HepG2 (cell line): ENCODE results near the gene MRM2. TPM values are rescaled to one million over a fixed set of nuclear protein-coding genes. Genes with fewer than 3 reads are reported as not detected.
A peak's percentile ranks its signal among the peaks of the same experiment; 100 is the strongest.

Experiments used
- FOXP1 ChIP-seq, 2 experiments: fragments of 450-650 bp in 1 of 2; IDR thresholded peaks; 2 replicates each; pipeline ENCODE4 v1.6.1; 2017 to 2018; ENCODE audit warnings: antibody characterized with exemption in 1 of 2
- HMG20A ChIP-seq: IDR thresholded peaks from 2 replicates; pipeline ENCODE4 v1.6.1; 2016; ENCODE audit warnings: borderline replicate concordance
- IKZF1 ChIP-seq: fragments of 450-650 bp; IDR thresholded peaks from 2 replicates; pipeline ENCODE4 v1.7.1; 2016
- MEIS2 ChIP-seq: sonication (generic); formaldehyde crosslinking; IDR thresholded peaks from 2 replicates; pipeline ENCODE4 v1.9.0; 2021; ENCODE audit warnings: mild to moderate bottlenecking, missing genetic modification reagents
- PHF20 ChIP-seq: sonication (generic); formaldehyde crosslinking; IDR thresholded peaks from 2 replicates; pipeline ENCODE4 v1.5.0; 2020; ENCODE audit warnings: mild to moderate bottlenecking, missing genetic modification reagents
- SIN3A ChIP-seq: IDR thresholded peaks from 2 replicates; pipeline ENCODE4 v1.6.1; 2011; ENCODE audit warnings: low read depth, mild to moderate bottlenecking, control low read depth, low read length, borderline replicate concordance
- SRY ChIP-seq: sonication (generic); formaldehyde crosslinking; IDR thresholded peaks from 2 replicates; pipeline ENCODE4 v1.8.0; 2022; ENCODE audit warnings: mild to moderate bottlenecking, missing genetic modification reagents
- ZBTB3 ChIP-seq: sonication (generic); formaldehyde crosslinking; IDR thresholded peaks from 2 replicates; pipeline ENCODE4 v1.4.0; 2020; ENCODE audit warnings: low read depth, mild to moderate bottlenecking, moderate library complexity, missing genetic modification reagents, borderline replicate concordance
- ZMYM4 ChIP-seq: sonication (generic); formaldehyde crosslinking; IDR thresholded peaks from 2 replicates; pipeline ENCODE4 v1.8.1; 2023; ENCODE audit warnings: mild to moderate bottlenecking, missing genetic modification reagents
- ZNF558 ChIP-seq: sonication (generic); formaldehyde crosslinking; IDR thresholded peaks from 2 replicates; pipeline ENCODE4 v1.9.0; 2022; ENCODE audit warnings: mild to moderate bottlenecking, missing genetic modification reagents, borderline replicate concordance
- polyA plus RNA-seq, 8 experiments: library from polyadenylated mRNA; depleted of rRNA in 3 of 8; stranded (reverse) in 7 of 8; unstranded in 1 of 8; fragments of >200 nt; fragmentation: Illumina TruSeq in 4 of 8; extraction: Trizol in 4 of 8; gene quantifications; 2 replicates each; pipeline versions ENCODE4 v1.2.1 to v1.2.3, GENCODE V29; 2011 to 2016; ENCODE audit warnings: low read depth in 4 of 8, missing spikeins in 1 of 8, mixed read lengths in 1 of 8; ENCODE audit not compliant: insufficient read depth in 1 of 8
- total RNA-seq, 5 experiments: library from RNA; depleted of rRNA; stranded (reverse); fragments of >200 nt; fragmentation: Illumina TruSeq; extraction: Trizol; gene quantifications; 2 replicates each; pipeline ENCODE4 v1.2.3, GENCODE V29; 2016; ENCODE audit warnings: low read depth in 1 of 5
- TF ChIP-seq, protein P1 (sequence below): IDR thresholded peaks from 2 replicates; pipeline ENCODE4 v1.6.1; 2016; ENCODE audit warnings: low read depth, control low read depth
- TF ChIP-seq, protein P2 (sequence below): sonication (generic); formaldehyde crosslinking; IDR thresholded peaks from 2 replicates; pipeline ENCODE4 v1.9.0; 2021; ENCODE audit warnings: missing genetic modification reagents, borderline replicate concordance
- TF ChIP-seq, protein P3 (sequence below): sonication (generic); formaldehyde crosslinking; conservative IDR thresholded peaks from 2 replicates; pipeline ENCODE4 v1.5.0; 2020; ENCODE audit warnings: missing genetic modification reagents
- TF ChIP-seq, protein P4 (sequence below): IDR thresholded peaks from 2 replicates; pipeline ENCODE4 v1.6.1; 2016; ENCODE audit warnings: low read depth

The MRM2 gene
- total and polyA plus RNA-seq, 2 of the 13 experiments (the other 11 are each of a cell fraction or from before 2014, with no cell fraction given), result 13.2 to 34.2 TPM

DNA sequence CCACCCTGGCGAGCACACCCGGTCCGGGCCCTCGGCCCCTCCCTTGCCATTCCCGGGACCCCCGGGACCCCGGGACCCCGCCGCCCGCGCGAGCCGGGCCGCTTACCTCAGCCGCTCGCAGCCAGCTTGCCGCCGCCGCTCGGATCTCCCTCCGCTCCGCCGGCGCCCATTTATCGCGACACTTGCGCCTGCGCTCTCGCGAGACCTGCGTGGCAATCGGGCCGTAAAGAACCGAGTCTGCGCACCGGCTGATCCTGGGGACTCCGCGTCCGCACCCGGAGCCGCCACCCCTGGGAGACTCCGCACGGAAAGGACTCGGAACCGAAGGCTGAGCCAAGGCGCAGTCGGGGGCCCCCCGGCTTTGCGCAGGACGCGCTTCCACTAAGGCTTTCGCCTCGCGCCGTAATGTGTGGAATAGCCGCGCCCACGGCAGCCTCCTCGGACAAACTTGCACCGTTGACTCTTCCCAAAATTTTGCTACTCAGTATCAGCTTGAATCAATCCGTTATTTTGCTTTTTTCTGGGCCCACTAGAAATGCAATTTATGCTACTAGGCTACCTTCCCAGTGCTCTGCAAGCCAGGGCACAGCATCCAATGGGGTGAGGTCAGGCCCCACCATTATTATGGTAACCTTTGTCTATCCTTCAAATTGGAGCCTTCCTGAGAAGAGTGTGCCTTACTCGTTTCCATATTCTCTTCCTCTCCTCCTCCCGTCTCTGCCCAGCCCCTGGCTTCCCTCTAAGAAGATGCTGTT lies 9.1 kb downstream of the MRM2 start, which contains the start of gene MAD1L1 (continued):
- TF ChIP-seq, protein P1, sequence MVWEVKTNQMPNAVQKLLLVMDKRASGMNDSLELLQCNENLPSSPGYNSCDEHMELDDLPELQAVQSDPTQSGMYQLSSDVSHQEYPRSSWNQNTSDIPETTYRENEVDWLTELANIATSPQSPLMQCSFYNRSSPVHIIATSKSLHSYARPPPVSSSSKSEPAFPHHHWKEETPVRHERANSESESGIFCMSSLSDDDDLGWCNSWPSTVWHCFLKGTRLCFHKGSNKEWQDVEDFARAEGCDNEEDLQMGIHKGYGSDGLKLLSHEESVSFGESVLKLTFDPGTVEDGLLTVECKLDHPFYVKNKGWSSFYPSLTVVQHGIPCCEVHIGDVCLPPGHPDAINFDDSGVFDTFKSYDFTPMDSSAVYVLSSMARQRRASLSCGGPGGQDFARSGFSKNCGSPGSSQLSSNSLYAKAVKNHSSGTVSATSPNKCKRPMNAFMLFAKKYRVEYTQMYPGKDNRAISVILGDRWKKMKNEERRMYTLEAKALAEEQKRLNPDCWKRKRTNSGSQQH, result no peak
- TF ChIP-seq MEIS2 (CRISPR knock-in tag) (peak; percentile 56), ZMYM4 (peak; percentile 59; the same call in 1 of the 2 replicates), PHF20 (peak; percentile 65; the same call in 1 of the 2 replicates), ZNF558 (CRISPR knock-in tag) (no peak), SRY (no peak), IKZF1 (no peak), SIN3A (peak; percentile 87; the same call in 1 of the 2 replicates), ZBTB3 (0 out of 2 replicates have a peak, but pooled peaks have one; percentile 39), FOXP1 (IDR thresholded peaks at IDR 0.05) (no peak), FOXP1 (CRISPR knock-in tag; IDR thresholded peaks at IDR 0.05) (no peak), HMG20A (CRISPR knock-in tag) (no peak)
- TF ChIP-seq, protein P2, sequence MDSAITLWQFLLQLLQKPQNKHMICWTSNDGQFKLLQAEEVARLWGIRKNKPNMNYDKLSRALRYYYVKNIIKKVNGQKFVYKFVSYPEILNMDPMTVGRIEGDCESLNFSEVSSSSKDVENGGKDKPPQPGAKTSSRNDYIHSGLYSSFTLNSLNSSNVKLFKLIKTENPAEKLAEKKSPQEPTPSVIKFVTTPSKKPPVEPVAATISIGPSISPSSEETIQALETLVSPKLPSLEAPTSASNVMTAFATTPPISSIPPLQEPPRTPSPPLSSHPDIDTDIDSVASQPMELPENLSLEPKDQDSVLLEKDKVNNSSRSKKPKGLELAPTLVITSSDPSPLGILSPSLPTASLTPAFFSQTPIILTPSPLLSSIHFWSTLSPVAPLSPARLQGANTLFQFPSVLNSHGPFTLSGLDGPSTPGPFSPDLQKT (CRISPR knock-in tag), result no peak
- TF ChIP-seq, protein P3, sequence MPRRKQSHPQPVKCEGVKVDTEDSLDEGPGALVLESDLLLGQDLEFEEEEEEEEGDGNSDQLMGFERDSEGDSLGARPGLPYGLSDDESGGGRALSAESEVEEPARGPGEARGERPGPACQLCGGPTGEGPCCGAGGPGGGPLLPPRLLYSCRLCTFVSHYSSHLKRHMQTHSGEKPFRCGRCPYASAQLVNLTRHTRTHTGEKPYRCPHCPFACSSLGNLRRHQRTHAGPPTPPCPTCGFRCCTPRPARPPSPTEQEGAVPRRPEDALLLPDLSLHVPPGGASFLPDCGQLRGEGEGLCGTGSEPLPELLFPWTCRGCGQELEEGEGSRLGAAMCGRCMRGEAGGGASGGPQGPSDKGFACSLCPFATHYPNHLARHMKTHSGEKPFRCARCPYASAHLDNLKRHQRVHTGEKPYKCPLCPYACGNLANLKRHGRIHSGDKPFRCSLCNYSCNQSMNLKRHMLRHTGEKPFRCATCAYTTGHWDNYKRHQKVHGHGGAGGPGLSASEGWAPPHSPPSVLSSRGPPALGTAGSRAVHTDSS, result no peak
- TF ChIP-seq, protein P4, sequence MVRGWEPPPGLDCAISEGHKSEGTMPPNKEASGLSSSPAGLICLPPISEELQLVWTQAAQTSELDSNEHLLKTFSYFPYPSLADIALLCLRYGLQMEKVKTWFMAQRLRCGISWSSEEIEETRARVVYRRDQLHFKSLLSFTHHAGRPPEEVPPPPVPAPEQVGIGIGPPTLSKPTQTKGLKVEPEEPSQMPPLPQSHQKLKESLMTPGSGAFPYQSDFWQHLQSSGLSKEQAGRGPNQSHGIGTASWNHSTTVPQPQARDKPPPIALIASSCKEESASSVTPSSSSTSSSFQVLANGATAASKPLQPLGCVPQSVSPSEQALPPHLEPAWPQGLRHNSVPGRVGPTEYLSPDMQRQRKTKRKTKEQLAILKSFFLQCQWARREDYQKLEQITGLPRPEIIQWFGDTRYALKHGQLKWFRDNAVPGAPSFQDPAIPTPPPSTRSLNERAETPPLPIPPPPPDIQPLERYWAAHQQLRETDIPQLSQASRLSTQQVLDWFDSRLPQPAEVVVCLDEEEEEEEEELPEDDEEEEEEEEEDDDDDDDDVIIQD (CRISPR knock-in tag), result no peak
- TF ChIP-seq, all 625 proteins: peak for 226
